Measurements from ENCODE around the gene MRNIP. TPM values are rescaled to one million over a fixed set of nuclear protein-coding genes. Genes with fewer than 3 reads are reported as not detected.

Gene MRNIP
- total RNA-seq, 2 experiments from 2014 or later: 11.7 to 16.8 TPM

DNA sequence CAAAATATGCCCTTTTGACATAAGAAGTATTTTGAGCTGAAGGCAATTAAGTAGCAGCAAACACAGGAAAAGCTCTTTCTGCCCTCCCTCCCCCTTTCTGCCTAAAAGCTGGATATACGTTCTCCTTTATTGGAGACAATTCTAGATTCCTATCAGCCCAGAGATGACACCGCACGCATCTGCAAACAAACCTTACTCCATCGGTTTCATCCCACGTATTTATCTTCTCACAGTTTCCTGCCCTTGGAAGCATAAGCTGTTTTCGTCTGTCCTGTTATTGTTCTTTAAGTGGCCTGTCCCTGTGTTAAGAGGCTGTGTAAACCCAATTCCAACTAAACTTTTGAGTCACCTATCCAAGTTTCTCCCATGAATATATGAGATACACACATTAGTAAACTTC lies 37.2 kb upstream of the MRNIP start:
- H3K27ac Mint-ChIP-seq: no peak overlapping the region
- peaks cover 22% of the 10 kb centered on the region for H3K36me3 Mint-ChIP-seq (ENCODE audit: low read depth)
- no peak for DNase-seq
- H3K4me1 Mint-ChIP-seq: no peaks in the 10 kb centered on the region
- POLR2A ChIA-PET: no interaction called here
- no peaks in the 10 kb centered on the region for H3K27me3 Mint-ChIP-seq
- CTCF ChIA-PET: interaction anchor here (0.6 kb wide), 1 partner anchor 153 kb away, joined by 6 read pairs; no protein-coding TSS in a partner anchor
- H3K4me3 Mint-ChIP-seq: no peak overlapping the region
- H3K9me3 Mint-ChIP-seq: no peaks in the 10 kb centered on the region

DNA sequence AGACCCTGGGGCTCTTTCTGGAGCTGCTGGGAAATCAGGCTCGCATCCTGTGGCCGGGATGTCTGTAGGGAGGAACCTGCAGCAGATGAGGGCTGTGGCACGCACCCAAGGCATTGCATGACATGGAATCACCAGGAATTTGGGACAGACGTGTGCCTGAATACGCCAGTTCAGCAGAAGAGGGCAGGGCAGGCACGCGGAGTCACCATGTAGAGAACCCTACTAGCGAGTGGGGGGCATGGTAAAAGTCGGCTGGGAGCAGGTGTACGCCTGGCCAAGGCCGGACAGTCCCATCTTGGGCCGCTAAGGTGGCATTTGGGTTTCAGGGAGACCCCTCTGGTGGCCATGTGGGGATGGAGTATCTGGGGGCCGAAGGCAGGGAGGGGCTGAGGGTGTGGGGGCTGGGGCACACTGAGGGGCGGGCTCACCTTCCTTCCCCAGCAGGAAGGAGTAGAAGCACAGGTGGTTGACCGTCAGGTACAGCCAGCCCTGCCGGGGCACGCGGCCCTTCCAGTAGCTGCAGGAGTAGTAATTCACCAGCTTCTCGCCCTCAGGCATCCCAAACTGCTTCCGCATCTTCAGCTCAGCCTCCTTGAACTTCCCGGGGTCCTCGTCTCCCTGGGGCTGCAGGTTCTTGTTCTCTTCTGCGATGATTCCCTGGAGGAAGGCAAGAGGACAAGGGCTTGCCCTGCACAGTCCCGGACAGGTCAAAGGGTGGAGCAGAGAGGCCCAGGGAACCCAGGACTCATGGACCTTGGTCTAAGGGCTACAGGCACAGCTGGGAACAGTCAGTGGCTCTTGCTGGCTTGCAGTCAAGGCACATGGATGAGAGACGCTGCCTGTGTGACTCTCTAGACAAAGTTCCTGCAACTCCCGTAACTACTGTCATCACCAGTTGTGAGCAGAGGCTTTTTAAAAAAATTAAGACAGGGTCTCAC lies 35.6 kb upstream of the MRNIP start:
- H3K27me3 Mint-ChIP-seq: no peaks in the 10 kb centered on the region
- no peaks in the 10 kb centered on the region for H3K4me1 Mint-ChIP-seq
- DNase-seq: no peak
- no peak overlapping the region for H3K27ac Mint-ChIP-seq
- peaks cover 19% of the 10 kb centered on the region for H3K36me3 Mint-ChIP-seq (ENCODE audit: low read depth)
- H3K4me3 Mint-ChIP-seq: no peak overlapping the region
- CTCF ChIA-PET: interaction anchor here (1.3 kb wide), 1 partner anchor 29 kb away, joined by 3 read pairs; no protein-coding TSS in a partner anchor
- no peaks in the 10 kb centered on the region for H3K9me3 Mint-ChIP-seq
- POLR2A ChIA-PET: no interaction called here

DNA sequence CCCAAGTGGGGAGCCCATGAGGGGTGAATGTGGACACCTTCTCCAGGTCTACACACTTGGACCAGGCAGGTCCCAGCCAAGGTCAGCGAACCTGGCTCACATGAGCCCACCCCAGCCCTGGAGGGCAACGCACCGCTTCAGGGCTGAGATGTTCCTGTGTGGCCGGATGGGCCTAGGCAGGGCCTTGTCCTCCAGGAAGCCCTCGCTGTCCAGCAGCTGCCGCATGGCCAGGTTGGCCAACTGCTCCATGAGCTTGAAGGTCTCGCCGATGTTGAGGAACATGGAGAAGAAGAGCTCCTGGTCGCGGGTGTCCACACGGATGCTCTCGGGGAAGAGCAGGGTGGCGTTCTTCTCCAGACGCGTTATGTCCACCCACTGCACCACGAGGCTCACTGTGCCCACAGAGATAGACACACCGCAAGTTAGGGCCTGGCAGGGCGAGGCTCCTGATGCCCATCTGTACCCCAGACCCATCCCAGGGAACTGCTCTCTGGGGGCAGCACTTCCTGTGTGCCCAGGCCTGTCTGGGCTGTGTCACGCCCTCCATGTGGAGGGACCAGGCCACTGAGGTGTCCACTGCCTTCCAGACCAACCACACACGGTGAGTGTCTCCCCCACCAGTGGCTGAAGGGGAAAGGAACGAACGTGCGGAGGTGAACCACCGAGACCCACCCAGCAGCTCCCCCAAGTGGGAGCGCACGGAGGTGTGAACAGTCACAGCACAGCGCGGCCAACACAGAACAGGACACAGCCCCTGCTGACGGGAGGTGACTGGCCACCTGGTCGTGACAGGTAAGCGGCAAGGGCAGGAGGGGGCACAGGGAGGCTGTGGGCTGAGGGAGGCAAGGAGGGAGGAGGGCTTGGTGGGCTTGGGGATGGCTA lies 34.7 kb upstream of the MRNIP start:
- H3K27me3 Mint-ChIP-seq: no peaks in the 10 kb centered on the region
- no peaks in the 10 kb centered on the region for H3K4me1 Mint-ChIP-seq
- H3K36me3 Mint-ChIP-seq (ENCODE audit: low read depth): peaks cover 19% of the 10 kb centered on the region
- POLR2A ChIA-PET: no interaction called here
- H3K4me3 Mint-ChIP-seq: no peak overlapping the region
- H3K27ac Mint-ChIP-seq: no peak overlapping the region
- H3K9me3 Mint-ChIP-seq: no peaks in the 10 kb centered on the region
- DNase-seq: no peak
- CTCF ChIA-PET: interaction anchor here (2.4 kb wide), 1 partner anchor 13 kb away, joined by 6 read pairs; no protein-coding TSS in a partner anchor

DNA sequence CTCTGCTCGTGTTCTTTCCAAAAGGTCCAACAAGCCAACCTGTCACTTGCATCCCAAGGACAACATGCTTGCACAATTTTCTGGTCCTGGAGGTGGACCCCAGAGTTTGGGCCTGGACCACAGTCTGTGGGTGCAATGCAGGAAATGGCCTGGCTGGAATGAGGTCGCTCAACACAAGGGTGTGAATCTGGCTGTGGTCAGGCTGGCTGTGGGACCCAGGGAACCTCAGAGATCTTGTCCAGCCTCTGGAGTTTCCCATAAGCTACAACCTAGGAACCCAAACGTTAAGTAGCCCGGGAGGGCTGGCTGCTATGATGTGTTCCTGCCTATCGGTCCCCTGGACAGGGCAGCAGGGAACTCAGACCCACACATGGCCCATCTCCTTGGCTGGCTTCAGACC lies 33.6 kb upstream of the MRNIP start:
- no peak overlapping the region for H3K27ac Mint-ChIP-seq
- peaks cover 22% of the 10 kb centered on the region for H3K36me3 Mint-ChIP-seq (ENCODE audit: low read depth)
- CTCF ChIA-PET: interaction anchor here (2.4 kb wide), 1 partner anchor 14 kb away, joined by 6 read pairs; no protein-coding TSS in a partner anchor

DNA sequence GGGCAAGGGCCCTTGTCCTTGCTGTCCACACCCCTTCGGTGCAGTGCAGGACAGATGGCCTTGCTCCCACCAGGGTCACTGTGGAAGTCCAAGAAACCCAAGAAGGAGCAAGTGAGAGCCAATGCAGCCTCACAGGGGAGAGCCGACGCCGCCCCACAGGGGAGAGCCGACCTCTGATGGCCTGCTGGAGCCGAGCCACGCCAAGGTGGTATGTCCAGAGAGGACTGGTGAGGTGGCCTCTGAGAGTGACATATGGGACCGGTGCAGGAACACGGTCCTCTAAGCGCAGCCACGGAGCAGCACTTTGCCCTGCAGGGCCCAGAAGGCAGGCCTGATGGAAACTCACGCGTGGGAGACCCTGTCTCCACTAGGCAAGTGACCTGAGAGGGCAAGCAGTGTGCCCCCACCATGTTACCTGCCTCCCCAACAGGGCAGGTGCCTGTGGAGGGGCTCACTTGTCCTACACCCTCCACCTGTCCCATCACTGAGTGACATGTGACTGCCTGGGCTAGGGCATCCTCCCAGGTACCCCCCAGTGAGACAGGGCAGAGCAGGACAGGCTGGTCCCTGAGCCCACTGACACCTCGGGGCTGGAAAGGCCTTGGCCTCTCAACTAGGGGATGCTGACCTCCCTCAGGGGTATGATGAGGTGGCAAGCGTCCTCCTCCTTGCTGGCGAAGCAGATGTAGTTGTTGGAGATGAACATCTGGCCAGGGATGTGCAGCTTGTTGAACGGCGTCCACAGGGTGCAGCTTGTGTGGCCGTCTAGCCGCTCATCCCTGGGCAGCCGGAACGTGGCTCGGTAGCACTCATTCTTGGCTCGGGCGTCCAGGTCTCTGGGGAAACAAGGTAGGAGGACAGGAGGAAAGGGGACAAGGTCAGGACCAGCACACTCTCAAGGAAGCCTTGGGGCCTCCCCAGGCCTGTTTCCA lies 32.4 kb upstream of the MRNIP start:
- no peaks in the 10 kb centered on the region for H3K9me3 Mint-ChIP-seq
- H3K36me3 Mint-ChIP-seq (ENCODE audit: low read depth): peaks cover 33% of the 10 kb centered on the region
- no peak overlapping the region for H3K4me3 Mint-ChIP-seq
- ChIA-PET CTCF (interaction anchor here (2.4 kb wide), 1 partner anchor 16 kb away, joined by 6 read pairs; no protein-coding TSS in a partner anchor), POLR2A (no interaction called here)
- no peaks in the 10 kb centered on the region for H3K4me1 Mint-ChIP-seq
- H3K27me3 Mint-ChIP-seq: no peaks in the 10 kb centered on the region
- DNase-seq: no peak
- H3K27ac Mint-ChIP-seq: no peak overlapping the region

More for the DNA sequence above, 33.6 kb upstream of the MRNIP start:
- Mint-ChIP-seq H3K9me3 (no peaks in the 10 kb centered on the region), H3K4me3 (no peak overlapping the region), H3K4me1 (no peaks in the 10 kb centered on the region), H3K27me3 (no peaks in the 10 kb centered on the region)
- no peak for DNase-seq
- POLR2A ChIA-PET: no interaction called here

DNA sequence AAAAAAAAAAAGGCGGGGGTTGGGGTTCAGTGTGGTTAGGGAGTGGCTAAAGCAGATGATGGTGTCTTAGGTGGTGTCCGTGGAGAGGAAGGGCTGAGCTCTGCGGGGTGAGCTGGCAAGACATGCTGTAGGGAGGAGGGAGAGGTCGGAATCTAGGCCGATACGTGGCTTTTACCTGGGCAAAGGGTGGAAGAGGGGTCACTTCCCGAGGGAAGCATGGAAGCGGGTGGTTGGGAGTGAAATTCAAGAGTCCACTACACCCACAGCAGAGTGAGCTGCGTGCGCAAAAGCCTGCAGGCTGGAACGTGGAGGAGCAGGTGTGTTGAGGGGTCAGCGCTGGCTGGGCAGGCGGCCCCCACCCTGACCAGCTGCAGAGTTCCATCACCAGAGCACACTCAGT lies 31.3 kb upstream of the MRNIP start:
- H3K4me1 Mint-ChIP-seq: no peaks in the 10 kb centered on the region
- ChIA-PET CTCF (interaction anchor here (0.6 to 0.8 kb wide), 4 partner anchors 16 to 714 kb away, joined by 3 read pairs; no protein-coding TSS in a partner anchor), POLR2A (no interaction called here)

DNA sequence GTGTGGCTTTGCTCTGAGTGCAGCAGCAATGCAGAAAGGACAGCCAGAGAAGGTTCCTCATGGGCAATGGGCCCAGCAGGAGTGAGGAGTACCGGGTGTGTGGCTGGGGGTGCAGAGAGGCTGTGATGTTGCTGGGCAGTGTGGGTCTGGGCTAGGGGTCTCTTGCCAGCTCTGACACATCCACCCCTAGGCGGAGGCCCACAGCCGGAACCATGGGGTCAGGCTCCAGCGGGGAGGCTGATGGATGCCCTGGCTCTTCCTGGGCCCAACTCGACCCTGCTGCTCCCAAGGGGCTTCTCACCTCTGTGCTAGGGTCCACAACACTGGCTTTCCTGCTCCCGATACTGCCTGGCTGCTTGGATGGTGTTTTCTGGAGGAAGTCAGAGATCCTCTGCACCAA lies 29.2 kb upstream of the MRNIP start:
- H3K27ac Mint-ChIP-seq: no peak overlapping the region
- ChIA-PET CTCF (interaction anchor here (0.8 kb wide), 1 partner anchor 12 kb away, joined by 3 read pairs; no protein-coding TSS in a partner anchor), POLR2A (no interaction called here)
- no peaks in the 10 kb centered on the region for H3K4me1 Mint-ChIP-seq
- H3K4me3 Mint-ChIP-seq: no peak overlapping the region
- H3K36me3 Mint-ChIP-seq (ENCODE audit: low read depth): peaks cover 60% of the 10 kb centered on the region
- H3K9me3 Mint-ChIP-seq: peaks cover 11% of the 10 kb centered on the region
- DNase-seq: no peak
- H3K27me3 Mint-ChIP-seq: no peaks in the 10 kb centered on the region

More for the DNA sequence above, 31.3 kb upstream of the MRNIP start:
- peaks cover 1% of the 10 kb centered on the region for H3K9me3 Mint-ChIP-seq
- DNase-seq: no peak
- H3K27me3 Mint-ChIP-seq: no peaks in the 10 kb centered on the region
- H3K36me3 Mint-ChIP-seq (ENCODE audit: low read depth): peaks cover 41% of the 10 kb centered on the region
- no peak overlapping the region for H3K4me3 Mint-ChIP-seq
- no peak overlapping the region for H3K27ac Mint-ChIP-seq

DNA sequence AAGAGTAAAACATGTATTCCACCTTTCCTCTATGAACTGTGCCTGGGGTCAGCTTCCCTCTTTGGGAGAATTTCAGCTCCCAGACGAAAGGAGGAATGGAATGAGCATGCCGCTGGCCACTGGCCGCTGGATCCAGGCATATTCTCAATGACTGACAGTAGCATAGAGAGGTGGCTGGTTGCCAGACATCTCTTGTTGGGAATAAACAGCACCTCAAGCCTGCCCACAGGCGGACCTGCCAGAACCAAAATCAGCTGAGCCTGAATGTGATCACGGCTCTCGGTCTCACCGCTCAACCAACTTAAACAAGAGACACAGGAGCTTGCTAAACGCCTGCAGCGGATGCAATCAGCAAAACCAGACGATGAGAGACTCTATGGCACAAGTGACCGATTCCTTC lies 28.5 kb upstream of the MRNIP start:
- H3K4me1 Mint-ChIP-seq: no peaks in the 10 kb centered on the region
- H3K4me3 Mint-ChIP-seq: no peak overlapping the region
- peaks cover 14% of the 10 kb centered on the region for H3K9me3 Mint-ChIP-seq
- POLR2A ChIA-PET: no interaction called here
- H3K27me3 Mint-ChIP-seq: no peaks in the 10 kb centered on the region
- no peak for DNase-seq
- no peak overlapping the region for H3K27ac Mint-ChIP-seq
- H3K36me3 Mint-ChIP-seq (ENCODE audit: low read depth): peaks cover 66% of the 10 kb centered on the region
- CTCF ChIA-PET: interaction anchor here (0.8 to 1.5 kb wide), 3 partner anchors 9 to 28 kb away, joined by 3 to 4 read pairs (median 3); no protein-coding TSS in a partner anchor

DNA sequence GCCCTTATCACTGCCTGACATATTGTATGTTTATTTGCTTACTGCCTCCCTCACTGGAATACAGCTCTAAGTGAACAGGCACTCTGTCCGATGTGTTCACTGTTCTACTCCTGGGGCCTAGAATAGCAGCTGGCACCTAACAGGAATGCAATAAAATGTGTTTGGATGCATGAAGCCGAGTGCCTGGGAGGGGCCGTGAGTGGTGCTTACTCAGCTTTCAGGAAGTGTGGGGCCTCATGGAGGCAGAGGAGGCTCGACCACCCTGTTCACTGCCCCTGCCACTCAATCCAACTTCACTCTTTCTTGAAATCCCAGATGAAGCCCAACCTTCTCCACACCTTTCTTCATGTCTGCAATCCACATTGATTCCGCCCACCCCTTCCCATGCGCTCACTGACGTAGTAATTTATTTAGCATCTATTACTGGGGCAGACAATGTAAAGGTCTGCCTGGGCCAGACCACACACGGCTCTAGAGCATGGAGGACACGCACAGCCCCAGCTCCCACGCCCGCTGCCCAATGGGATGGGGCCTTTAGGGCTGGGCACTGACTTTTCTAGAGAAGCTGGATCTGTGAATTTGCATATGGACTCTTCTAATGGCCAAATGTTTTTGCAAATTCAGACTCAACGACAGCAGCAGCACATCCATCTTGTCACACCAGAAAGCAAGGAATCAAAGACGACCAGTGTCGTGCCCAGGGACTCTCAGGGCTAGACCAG lies 27.7 kb upstream of the MRNIP start:
- H3K4me3 Mint-ChIP-seq: no peak overlapping the region
- H3K36me3 Mint-ChIP-seq (ENCODE audit: low read depth): peaks cover 71% of the 10 kb centered on the region
- no peak for DNase-seq
- H3K4me1 Mint-ChIP-seq: no peaks in the 10 kb centered on the region
- H3K27ac Mint-ChIP-seq: no peak overlapping the region
- H3K27me3 Mint-ChIP-seq: no peaks in the 10 kb centered on the region
- peaks cover 15% of the 10 kb centered on the region for H3K9me3 Mint-ChIP-seq
- ChIA-PET POLR2A (no interaction called here), CTCF (interaction anchor here (1.0 to 1.5 kb wide), 2 partner anchors 8 to 29 kb away, joined by 3 to 4 read pairs; no protein-coding TSS in a partner anchor)

DNA sequence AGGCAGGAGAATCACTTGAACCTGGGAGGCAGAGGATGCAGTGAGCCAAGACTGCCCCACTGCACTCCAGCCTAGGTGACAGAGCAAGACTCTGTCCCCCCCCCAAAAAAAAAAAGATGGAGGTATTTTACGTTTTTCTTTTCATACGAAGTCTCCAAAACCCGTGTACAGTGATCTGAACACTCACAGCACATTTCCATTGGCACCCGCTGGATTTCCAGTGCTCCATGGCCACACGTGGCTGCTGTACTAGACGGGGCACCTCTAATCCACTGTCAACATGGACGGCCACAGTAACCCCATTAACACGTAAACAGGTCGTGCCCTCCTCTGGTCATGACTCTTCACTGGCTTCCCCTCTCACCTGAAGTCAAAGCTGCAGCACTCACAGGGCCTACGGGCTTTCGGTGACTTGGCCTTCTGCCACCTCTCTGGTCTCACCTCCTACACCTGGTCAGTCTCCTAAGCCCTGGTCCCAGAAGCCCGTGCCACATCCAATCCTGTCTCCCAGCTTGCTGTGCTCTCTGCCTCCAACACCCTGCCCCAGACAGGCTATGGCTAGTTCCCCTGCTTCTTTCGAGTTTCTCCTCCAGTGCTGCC lies 27.0 kb upstream of the MRNIP start:
- no peak overlapping the region for H3K4me3 Mint-ChIP-seq
- POLR2A ChIA-PET: no interaction called here
- no peak for DNase-seq
- CTCF ChIA-PET: interaction anchor here (1.5 kb wide), 1 partner anchor 29 kb away, joined by 4 read pairs; no protein-coding TSS in a partner anchor
- no peaks in the 10 kb centered on the region for H3K27me3 Mint-ChIP-seq
- peaks cover 15% of the 10 kb centered on the region for H3K9me3 Mint-ChIP-seq
- no peaks in the 10 kb centered on the region for H3K4me1 Mint-ChIP-seq
- H3K27ac Mint-ChIP-seq: no peak overlapping the region
- H3K36me3 Mint-ChIP-seq (ENCODE audit: low read depth): peaks cover 74% of the 10 kb centered on the region

DNA sequence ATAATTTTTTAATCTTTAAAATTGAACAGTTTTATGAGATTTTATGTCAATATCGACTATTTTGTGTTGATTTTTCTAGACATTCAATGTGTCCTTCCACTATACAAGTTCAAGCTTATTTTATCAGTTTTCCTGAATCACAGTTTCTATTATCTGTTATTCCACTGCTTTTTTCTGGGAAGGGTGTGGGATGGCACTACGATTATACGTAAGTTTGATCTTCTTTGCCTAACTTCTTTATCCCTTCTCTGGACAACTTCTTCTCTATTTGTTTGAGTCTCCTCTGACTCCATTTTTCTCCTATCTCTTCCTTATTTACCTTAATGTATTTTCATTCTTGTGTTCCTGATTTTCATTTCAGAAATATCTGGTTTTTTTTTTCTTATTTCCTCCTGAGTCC lies 24.5 kb upstream of the MRNIP start:
- CTCF ChIA-PET: interaction anchor here (1.5 kb wide), 1 partner anchor 14 kb away, joined by 3 read pairs; no protein-coding TSS in a partner anchor

More for the DNA sequence above, 24.5 kb upstream of the MRNIP start:
- Mint-ChIP-seq H3K27me3 (no peaks in the 10 kb centered on the region), H3K27ac (no peak overlapping the region), H3K36me3 (ENCODE audit: low read depth) (peaks cover 66% of the 10 kb centered on the region), H3K9me3 (peaks cover 15% of the 10 kb centered on the region), H3K4me1 (no peaks in the 10 kb centered on the region), H3K4me3 (no peak overlapping the region)
- no peak for DNase-seq
- POLR2A ChIA-PET: no interaction called here
